Stimulated activated CD4-positive, alpha-beta T cell treated with anti-CD3 and anti-CD28 coated beads, Interleukin-4, amount 100 ng/mL, for 48 hours (primary cell): ENCODE data around the gene KAZN.

Experiments used
- DNase-seq, 2 donors: peaks; one replicate each; pipeline ENCODE4 v3.0.0-alpha.2; 2020; ENCODE audit warnings: low read depth in 2 of 2

The KAZN gene

GRCh38 chr1:14794136-14794768 lies 195.8 kb downstream of the KAZN start:
- DNase-seq: no peak

DNA sequence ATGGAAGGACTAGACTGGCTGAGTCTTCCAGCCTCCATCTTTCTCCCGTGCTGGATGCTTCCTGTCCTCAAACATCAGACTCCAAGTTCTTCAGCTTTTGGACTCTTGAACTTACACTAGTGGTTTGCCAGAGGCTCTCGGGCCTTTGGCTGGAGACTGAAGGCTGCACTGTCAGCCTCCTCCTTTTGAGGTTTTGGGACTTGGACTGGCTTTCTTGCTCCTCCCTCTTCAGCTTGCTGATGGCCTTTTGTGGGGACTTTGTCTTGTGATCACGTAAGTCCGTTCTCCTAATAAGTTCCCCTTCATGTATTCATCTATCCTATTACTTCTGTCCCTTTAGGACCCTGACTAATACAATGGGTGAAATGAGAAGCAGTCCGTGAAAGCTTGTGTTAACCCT lies 196.4 kb downstream of the KAZN start:
- DNase-seq: no peak

DNA sequence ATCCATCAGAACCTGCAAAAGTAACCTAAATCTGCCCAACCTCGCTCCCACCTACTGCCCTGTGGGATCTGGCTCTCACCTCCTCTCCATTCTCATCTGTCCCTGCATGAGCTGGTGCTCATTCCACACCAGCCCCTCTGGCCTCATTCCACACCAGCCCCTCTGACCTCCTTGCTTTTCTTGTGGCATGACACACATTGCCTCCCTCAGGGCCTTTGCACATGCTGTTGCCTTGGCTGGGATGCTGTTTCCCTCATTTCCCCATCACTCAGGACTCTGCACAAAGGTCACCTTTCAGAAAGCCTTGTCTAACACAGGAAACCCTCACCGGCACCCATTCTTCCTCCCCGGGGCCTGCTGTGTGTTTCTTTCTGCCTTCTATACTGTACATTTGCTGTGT lies 197.1 kb downstream of the KAZN start:
- no peak for DNase-seq

DNA sequence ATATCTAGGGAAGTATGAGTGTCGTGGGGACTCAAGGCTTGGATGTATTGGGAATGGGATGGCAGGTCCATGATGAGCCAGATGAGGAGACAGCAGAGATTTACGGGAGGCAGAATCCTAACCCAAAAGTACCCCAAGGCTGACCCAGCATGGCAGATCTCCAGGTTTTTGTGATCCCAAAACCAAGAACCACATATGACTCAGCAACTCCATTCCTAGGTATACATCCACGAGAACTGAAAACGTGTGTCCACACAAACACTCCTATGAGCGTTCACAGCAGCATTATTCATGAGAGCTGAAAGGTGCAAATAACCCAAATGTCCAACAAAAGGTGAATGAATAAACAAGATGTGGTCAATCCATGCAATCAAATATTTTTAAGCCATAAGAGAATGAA lies 201.5 kb downstream of the KAZN start:
- DNase-seq: no peak

DNA sequence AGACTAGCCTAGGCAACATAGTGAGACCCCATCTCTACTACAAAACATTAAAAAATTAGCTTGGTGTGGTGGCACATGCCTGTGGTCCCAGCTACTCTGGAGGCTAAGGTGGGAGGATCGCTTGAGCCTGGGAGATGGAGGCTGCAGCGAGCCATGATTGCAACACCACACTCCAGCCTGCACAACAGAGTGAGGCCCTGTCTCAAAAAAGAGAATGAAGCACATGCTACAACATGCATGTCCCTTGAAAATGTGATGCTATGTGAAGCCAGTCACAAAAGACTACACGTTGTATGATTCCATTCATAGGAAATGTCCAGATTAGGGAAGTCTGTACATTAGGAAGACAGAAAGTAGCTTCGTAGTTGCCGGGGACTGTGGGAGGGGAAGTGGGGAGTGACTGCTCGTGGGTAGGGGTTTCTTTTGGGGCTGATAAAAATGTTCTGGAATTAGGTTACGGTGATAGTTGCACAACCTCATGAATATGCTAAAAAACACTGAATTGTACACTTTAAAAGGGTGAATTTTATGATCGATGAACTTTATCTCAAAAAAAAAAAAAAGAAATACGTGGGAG lies 202.1 kb downstream of the KAZN start:
- DNase-seq: no peak

- DNase-seq: no peak
Measured at GRCh38 chr1:14803002-14803789, 204.7 kb downstream of the KAZN start.

GRCh38 chr1:14804626-14805025 lies 206.1 kb downstream of the KAZN start:
- no peak for DNase-seq

DNA sequence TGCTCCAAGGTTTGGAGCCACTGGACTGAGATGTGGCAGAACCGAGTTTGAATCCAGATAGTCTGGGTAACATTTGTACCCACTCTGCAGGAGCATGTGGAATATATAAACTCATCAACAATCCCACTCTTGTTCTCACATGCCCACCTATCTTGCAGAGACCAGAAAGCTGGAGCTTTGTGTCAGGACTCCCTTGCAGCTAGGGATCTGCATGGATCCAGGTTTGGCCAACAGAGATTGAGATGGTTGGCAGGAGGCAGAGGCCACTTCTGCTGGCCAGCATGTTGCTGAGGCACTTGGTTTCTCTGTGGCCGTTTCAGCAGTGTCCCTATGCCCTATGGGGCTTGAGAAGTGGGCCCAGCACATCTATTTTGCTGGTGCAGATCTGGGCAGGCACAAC lies 208.3 kb downstream of the KAZN start:
- DNase-seq: no peak

DNA sequence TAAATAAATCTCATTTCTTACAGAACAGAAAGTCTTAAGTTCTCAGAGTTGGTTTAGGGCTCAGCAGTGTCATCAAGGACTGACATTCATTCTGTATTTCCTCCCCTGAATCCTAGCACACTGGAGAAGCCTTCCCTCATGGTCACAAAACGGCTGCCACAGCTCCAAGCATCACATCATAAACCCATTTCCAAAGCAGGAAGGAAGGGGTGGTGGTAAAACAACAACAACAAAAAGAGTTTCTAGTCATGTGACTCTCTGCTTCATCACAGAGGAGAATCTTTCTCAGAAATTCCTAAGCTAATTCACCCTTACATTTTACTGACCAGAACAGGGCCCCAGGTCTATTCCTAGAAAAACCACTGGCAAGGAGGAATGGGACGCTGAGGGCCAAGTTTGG lies 210.3 kb downstream of the KAZN start:
- no peak for DNase-seq

- DNase-seq: no peak
Measured at GRCh38 chr1:14809191-14809981, 210.9 kb downstream of the KAZN start.

- DNase-seq: no peak
Measured at GRCh38 chr1:14810595-14811361, 212.3 kb downstream of the KAZN start.

- no peak for DNase-seq
Measured at GRCh38 chr1:14811573-14811972, 213.1 kb downstream of the KAZN start.

- DNase-seq: no peak
Measured at GRCh38 chr1:14812189-14812588, 213.7 kb downstream of the KAZN start.

DNA sequence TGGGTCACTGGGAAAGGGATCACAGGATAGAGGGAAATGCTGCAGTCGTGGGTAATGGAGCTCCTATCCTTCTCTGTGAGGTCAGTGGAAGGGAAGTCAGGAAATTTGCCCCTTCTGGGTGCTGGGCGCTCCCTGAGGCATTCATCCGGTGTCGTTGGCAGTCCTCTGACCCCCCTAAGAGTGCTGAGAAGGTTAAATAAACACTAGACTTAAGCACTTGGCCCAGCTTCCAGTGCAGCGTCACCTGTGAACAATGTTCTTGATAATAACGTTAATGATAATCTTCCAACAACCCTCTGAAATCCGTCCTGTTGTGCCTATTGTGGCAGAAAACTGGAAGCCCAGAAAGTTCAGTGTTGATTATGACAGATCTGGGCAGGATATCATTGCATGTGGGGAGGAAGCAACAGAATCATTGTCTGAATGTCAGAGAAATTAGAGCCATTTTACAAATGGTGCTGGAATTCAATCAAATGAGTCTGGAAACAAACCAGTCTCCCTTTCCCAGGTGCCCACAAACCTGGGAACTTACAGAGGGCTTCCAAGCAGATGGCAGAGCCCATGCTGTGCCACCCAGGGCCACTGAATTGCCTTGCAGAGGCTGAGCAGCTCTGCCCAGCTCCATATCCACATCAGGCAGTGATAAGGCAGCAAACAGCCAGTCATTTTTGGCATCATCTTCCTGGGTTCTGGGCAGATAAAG lies 216.8 kb downstream of the KAZN start:
- DNase-seq: no peak

DNA sequence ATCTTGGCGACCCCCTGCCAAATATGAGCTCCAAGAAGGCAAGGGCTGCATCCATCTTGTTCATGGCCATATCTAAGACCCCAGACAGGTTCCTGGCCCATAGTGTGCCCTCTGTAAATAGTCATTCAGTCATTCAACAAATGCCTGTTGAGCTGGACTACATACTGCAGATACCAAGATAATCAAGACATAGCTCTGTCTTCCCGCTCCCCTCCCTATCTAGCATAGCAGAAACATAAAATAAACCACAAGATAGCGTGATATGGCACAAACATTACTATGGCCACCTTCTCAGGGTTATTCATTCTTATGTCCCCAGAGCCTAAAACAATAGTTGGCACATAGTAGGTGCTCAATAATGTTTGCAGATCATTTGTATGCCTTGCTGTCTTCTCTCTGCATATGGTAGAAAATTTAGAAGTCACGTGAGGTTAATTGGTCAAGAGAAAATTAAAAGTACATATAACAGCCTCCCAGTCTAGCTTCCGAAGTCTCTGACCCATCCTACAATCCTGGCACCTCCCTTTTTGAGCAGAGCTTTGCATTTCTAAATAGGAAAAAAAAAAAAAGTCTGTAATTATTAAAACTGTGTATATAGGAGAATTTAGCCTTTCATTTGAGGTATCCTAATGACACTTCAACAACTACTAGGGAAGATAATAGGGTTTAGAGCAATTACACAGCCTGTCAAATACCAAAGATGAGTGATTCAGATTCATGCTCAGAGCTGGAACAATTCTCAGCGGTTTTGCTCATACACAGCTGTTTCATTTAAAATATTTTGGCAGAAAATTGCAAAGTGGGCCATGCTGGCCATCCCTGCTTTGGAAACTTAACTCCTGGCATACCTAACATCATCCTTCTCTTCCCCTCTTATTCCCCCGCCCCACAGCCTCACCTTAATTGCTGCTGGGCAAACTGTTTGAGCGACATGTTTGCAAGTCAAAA lies 219.0 kb downstream of the KAZN start:
- no peak for DNase-seq

- DNase-seq: no peak
Measured at GRCh38 chr1:14820295-14821085, 222.0 kb downstream of the KAZN start.

GRCh38 chr1:14822493-14822892 lies 224.0 kb downstream of the KAZN start:
- DNase-seq: no peak

DNA sequence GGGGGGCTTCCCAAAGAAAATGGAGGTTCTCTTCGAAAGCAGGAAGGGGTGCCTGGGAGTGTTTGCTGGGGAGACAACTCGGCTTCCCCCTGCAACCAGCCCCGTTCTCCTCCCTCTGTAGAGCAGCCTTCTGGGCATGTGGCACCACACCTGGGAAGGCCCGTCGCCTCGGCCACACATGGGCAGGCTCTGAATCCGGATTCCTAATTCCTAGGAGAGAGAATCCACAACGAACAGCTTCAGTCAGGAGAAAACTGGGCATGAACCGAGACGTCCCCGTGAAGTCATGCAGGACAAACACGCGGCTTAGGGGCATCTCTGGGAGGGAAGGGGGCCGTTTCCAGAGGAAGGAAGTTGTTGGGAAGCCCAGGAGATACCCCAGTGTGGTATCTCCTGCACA lies 224.5 kb downstream of the KAZN start:
- DNase-seq: no peak

DNA sequence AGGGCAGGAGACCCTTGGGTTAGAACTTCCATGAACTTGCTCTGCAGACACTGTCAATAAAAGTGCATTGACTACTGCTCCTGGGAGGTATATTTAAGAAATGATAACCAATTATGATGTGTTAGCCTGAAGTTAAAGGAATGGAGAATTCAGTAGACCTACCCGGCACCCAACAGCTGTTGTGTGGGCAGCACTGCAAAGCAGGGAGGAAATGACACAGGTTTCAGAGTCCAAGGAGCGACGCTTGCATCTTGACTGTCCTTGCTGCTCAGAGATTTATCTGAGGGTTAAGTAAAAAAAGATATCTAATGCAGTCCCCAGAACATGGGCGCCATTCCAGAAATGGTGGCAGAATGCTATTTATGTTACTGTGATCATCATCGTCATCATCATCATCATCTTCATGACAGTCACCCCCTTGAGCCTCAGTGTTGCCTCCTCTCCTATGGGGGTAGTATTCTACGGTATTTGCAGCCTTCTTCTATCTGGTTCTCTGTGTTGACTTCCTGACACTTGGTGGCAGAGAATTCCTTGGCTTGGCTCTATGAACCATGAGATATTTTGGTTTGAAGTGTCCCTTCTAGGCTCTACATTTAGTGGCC lies 225.9 kb downstream of the KAZN start:
- no peak for DNase-seq
